Endothelial cell of umbilical vein (primary cell): ENCODE data around the gene DAB2IP. TPM values are rescaled to one million over a fixed set of nuclear protein-coding genes. Genes with fewer than 3 reads are reported as not detected.

Source experiments
- BruUV-seq: library from RNA; stranded (reverse); fragments of 400-500 nt; replicated peaks from 2 replicates; lab custom pipeline; 2021; lab: Mats Ljungman, UMichigan
- CTCF ChIA-PET: fragments of 300-600, 350-600 bp; sonication (Branson Sonifier 250); formaldehyde crosslinking; loops from one replicate; lab custom pipeline; 2021; ENCODE audit warnings: antibody characterized with exemption, inconsistent platforms; lab: Charles Lee
- POLR2A ChIA-PET: fragments of 300-600, 350-600 bp; sonication (Branson Sonifier 250); formaldehyde crosslinking; loops from one replicate; lab custom pipeline; 2021; ENCODE audit warnings: antibody characterized with exemption, inconsistent platforms; lab: Charles Lee
- DNase-seq: peaks from one replicate; pipeline ENCODE4 v3.0.0-alpha.2; 2011; ENCODE audit warnings: low read depth, low spot score
- FAIRE-seq: peaks from 2 replicates; lab custom pipeline; 2011; peaks lifted over from hg19 to GRCh38; lab: Jason Lieb, UNC
- H2AFZ ChIP-seq: 2 replicates; pipeline ENCODE4 v1.6.0; 2012; ENCODE audit warnings: low read depth, low read length, control low read depth, inconsistent platforms
- H3K27ac ChIP-seq: 2 replicates; pipeline ENCODE4 v1.5.1; 2011; ENCODE audit warnings: low read depth, mild to moderate bottlenecking, control low read depth, low read length, moderate library complexity; ENCODE audit not compliant: insufficient read depth
- H3K27me3 ChIP-seq, 2 experiments: 2 replicates each; pipeline versions ENCODE4 v1.6.0 to v1.6.1; 2011; ENCODE audit warnings: low read length in 2 of 2, mixed read lengths in 1 of 2; ENCODE audit not compliant: control insufficient read depth in 2 of 2, insufficient read depth in 2 of 2
- H3K36me3 ChIP-seq, 2 experiments: 2 replicates in 1 of 2; 3 replicates in 1 of 2; pipeline ENCODE4 v1.5.1; 2011; ENCODE audit warnings: low read length in 2 of 2, mild to moderate bottlenecking in 1 of 2, moderate library complexity in 1 of 2; ENCODE audit not compliant: control insufficient read depth in 2 of 2, insufficient read depth in 2 of 2; ENCODE audit errors: extremely low read depth in 1 of 2
- H3K4me1 ChIP-seq: 3 replicates; pipeline ENCODE4 v1.5.1; 2011; ENCODE audit warnings: mild to moderate bottlenecking, low read length; ENCODE audit not compliant: control insufficient read depth, insufficient read depth; ENCODE audit errors: extremely low read depth
- H3K4me2 ChIP-seq: 2 replicates; pipeline ENCODE4 v1.6.1; 2011; ENCODE audit warnings: low read length, control low read depth, mixed read lengths; ENCODE audit not compliant: insufficient read depth
- H3K4me3 ChIP-seq, 3 experiments: fragments of 200-600 bp in 1 of 3; sonication (generic), shearing (Covaris generic) in 1 of 3; replicated peaks in 1 of 3; 2 replicates each; pipeline ENCODE4 v1.5.1; 2011 to 2016; ENCODE audit warnings: control low read depth in 3 of 3, low read length in 3 of 3, mild to moderate bottlenecking in 2 of 3, inconsistent platforms in 1 of 3, low read depth in 1 of 3, moderate library complexity in 1 of 3; ENCODE audit not compliant: insufficient read depth in 1 of 3
- H3K79me2 ChIP-seq: 2 replicates; pipeline ENCODE4 v1.6.0; 2012; ENCODE audit warnings: low read length, inconsistent platforms; ENCODE audit not compliant: control insufficient read depth, insufficient read depth
- H3K9ac ChIP-seq: replicated peaks from 2 replicates; pipeline ENCODE3; 2011; ENCODE audit warnings: low read length, control low read depth; ENCODE audit not compliant: insufficient read depth; ENCODE audit errors: extremely low read depth
- H3K9me1 ChIP-seq: replicated peaks from 3 replicates; pipeline ENCODE4 v1.6.0; 2011; ENCODE audit warnings: mild to moderate bottlenecking, low read length; ENCODE audit not compliant: control insufficient read depth, insufficient read depth; ENCODE audit errors: extremely low read depth
- H3K9me3 ChIP-seq: replicated peaks from 2 replicates; pipeline ENCODE4 v1.5.1; 2012; ENCODE audit warnings: low read length, inconsistent platforms; ENCODE audit not compliant: control insufficient read depth, insufficient read depth
- H4K20me1 ChIP-seq: replicated peaks from 2 replicates; pipeline ENCODE3; 2011; ENCODE audit warnings: mild to moderate bottlenecking, low read length; ENCODE audit not compliant: control insufficient read depth, insufficient read depth; ENCODE audit errors: extremely low read depth
- EZH2 ChIP-seq: IDR thresholded peaks from 2 replicates; pipeline ENCODE4 v1.6.1; 2012; ENCODE audit warnings: borderline replicate concordance, low read depth, mild to moderate bottlenecking, moderate library complexity, low read length, inconsistent platforms; ENCODE audit not compliant: severe bottlenecking
- FOS ChIP-seq: IDR thresholded peaks from 2 replicates; pipeline ENCODE4 v1.6.1; 2011; ENCODE audit warnings: mild to moderate bottlenecking, low read length, moderate library complexity, borderline replicate concordance; ENCODE audit not compliant: insufficient read depth
- GATA2 ChIP-seq: IDR thresholded peaks from 2 replicates; pipeline ENCODE4 v1.7.0; 2011; ENCODE audit warnings: low read depth, mild to moderate bottlenecking, moderate library complexity, mixed read lengths, low read length; ENCODE audit not compliant: insufficient read length, insufficient read depth
- JUN ChIP-seq: IDR thresholded peaks from 2 replicates; pipeline ENCODE4 v1.6.1; 2011; ENCODE audit warnings: borderline replicate concordance, low read depth; ENCODE audit not compliant: insufficient read length, insufficient read depth
- MYC ChIP-seq: IDR thresholded peaks from one replicate; pipeline ENCODE4 v1.6.1; 2011; ENCODE audit warnings: mild to moderate bottlenecking, low read depth, low read length
- POLR2A ChIP-seq: IDR thresholded peaks from 2 replicates; pipeline ENCODE4 v1.6.1; 2012; ENCODE audit warnings: low read depth, mild to moderate bottlenecking, control low read depth, low read length
- POLR2AphosphoS5 ChIP-seq: IDR thresholded peaks from 2 replicates; pipeline ENCODE4 v1.6.1; 2012; ENCODE audit warnings: low read depth, mild to moderate bottlenecking, control low read depth, low read length, moderate library complexity; ENCODE audit not compliant: insufficient read depth
- dilution Hi-C: fragments of 300-500 bp; cut with MboI; formaldehyde crosslinking; loops from one replicate; pipeline ENCODE4 v1.15.0; 2019; ENCODE audit warnings: low sequenced_read_pairs; ENCODE audit not compliant: extremely low pct_ligation_motif_present
- intact Hi-C: fragments of 100-400 bp; cut with micrococcal nuclease; formaldehyde crosslinking; loops from one replicate; pipeline ENCODE4 v1.10.0; 2022
- polyA plus RNA-seq, 4 experiments: library from polyadenylated mRNA; depleted of rRNA in 3 of 4; stranded (reverse) in 3 of 4; unstranded in 1 of 4; fragments of >200 nt; gene quantifications; 2 replicates each; pipeline versions ENCODE4 v1.2.1 to v1.2.3, GENCODE V29; 2011 to 2012; ENCODE audit warnings: missing spikeins in 1 of 4
- total RNA-seq: library from RNA; stranded (reverse); gene quantifications from 2 replicates; pipeline ENCODE4 v1.2.3, GENCODE V29; 2021
- TF ChIP-seq, protein P1 (sequence below), 2 donors: IDR thresholded peaks; 1 replicate in 1 of 2; 2 replicates in 1 of 2; pipeline ENCODE4 v1.5.1; 2011; ENCODE audit warnings: low read length in 2 of 2, mild to moderate bottlenecking in 2 of 2, moderate library complexity in 2 of 2, control low read depth in 1 of 2, inconsistent platforms in 1 of 2, low read depth in 1 of 2; ENCODE audit not compliant: insufficient read depth in 1 of 2; ENCODE audit errors: extremely low read depth in 1 of 2
- TF ChIP-seq, protein P2 (sequence below): IDR thresholded peaks from 2 replicates; pipeline ENCODE4 v1.6.1; 2011; ENCODE audit not compliant: insufficient read depth, insufficient read length

Gene DAB2IP
- total and polyA plus RNA-seq, 2 donors (not counting 3 experiments of a cell fraction or from before 2014, with no cell fraction given), result 29.2 to 53.6 TPM

- H3K36me3 ChIP-seq, result no peaks in the 10 kb centered on the region
- intact Hi-C loops, result no loop called here
- TF ChIP-seq EZH2 (no peak), MYC (no peak)
- H3K4me1 ChIP-seq, result peaks cover 30% of the 10 kb centered on the region
- no peaks in the 10 kb centered on the region for H3K79me2 ChIP-seq
- dilution Hi-C loops, result no loop called here
- H3K9ac ChIP-seq, result no peak overlapping the region
- H3K4me3 ChIP-seq, result no peak overlapping the region
- no peak overlapping the region for H2AFZ ChIP-seq
- H4K20me1 ChIP-seq, result no peaks in the 10 kb centered on the region
- CTCF ChIA-PET, result interaction anchor here (1.2 kb wide), 1 partner anchor 40 kb away, joined by 3 read pairs; no protein-coding TSS in a partner anchor
- DNase-seq (no peak), FAIRE-seq (no peak)
- H3K27me3 ChIP-seq, result no peaks in the 10 kb centered on the region
- no peak overlapping the region for H3K4me2 ChIP-seq
- H3K9me3 ChIP-seq, result no peaks in the 10 kb centered on the region
- no TSS peak for BruUV-seq
- no peaks in the 10 kb centered on the region for H3K9me1 ChIP-seq
- H3K27ac ChIP-seq, result no peak overlapping the region
- POLR2A ChIA-PET, result no interaction called here
Observed at GRCh38 chr9:121655231-121655755, 3.9 kb downstream of the DAB2IP start.

GRCh38 chr9:121656941-121657470 lies 5.6 kb downstream of the DAB2IP start:
- Histone ChIP-seq H3K27ac (no peak overlapping the region), H3K4me3 (no peak overlapping the region), H3K9me3 (no peaks in the 10 kb centered on the region), H3K79me2 (no peaks in the 10 kb centered on the region), H3K9ac (no peak overlapping the region), H3K4me2 (no peak overlapping the region), H3K4me1 (peaks cover 20% of the 10 kb centered on the region), H4K20me1 (no peaks in the 10 kb centered on the region), H2AFZ (no peak overlapping the region), H3K27me3 (no peaks in the 10 kb centered on the region), H3K9me1 (no peaks in the 10 kb centered on the region), H3K36me3 (no peaks in the 10 kb centered on the region)
- DNase-seq (no peak), FAIRE-seq (no peak)
- ChIA-PET CTCF (interaction anchor here (0.8 to 1.9 kb wide), 7 partner anchors 10 to 111 kb away, joined by 3 to 9 read pairs (median 5); no protein-coding TSS in a partner anchor), POLR2A (no interaction called here)
- intact Hi-C loops, result no loop called here
- no peak for TF ChIP-seq POLR2A
- no peak for TF ChIP-seq MYC
- TF ChIP-seq POLR2AphosphoS5, result no peak
- TF ChIP-seq, protein P1, sequence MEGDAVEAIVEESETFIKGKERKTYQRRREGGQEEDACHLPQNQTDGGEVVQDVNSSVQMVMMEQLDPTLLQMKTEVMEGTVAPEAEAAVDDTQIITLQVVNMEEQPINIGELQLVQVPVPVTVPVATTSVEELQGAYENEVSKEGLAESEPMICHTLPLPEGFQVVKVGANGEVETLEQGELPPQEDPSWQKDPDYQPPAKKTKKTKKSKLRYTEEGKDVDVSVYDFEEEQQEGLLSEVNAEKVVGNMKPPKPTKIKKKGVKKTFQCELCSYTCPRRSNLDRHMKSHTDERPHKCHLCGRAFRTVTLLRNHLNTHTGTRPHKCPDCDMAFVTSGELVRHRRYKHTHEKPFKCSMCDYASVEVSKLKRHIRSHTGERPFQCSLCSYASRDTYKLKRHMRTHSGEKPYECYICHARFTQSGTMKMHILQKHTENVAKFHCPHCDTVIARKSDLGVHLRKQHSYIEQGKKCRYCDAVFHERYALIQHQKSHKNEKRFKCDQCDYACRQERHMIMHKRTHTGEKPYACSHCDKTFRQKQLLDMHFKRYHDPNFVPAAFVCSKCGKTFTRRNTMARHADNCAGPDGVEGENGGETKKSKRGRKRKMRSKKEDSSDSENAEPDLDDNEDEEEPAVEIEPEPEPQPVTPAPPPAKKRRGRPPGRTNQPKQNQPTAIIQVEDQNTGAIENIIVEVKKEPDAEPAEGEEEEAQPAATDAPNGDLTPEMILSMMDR (IDR thresholded peaks at IDR 0.05; ENCODE audit: extremely low read depth in 1 of 2, insufficient read depth in 1 of 2, low read depth in 1 of 2, low read length in 2 of 2), result no peak
- TF ChIP-seq FOS, result no peak
- TF ChIP-seq JUN, result no peak
- TF ChIP-seq EZH2, result no peak
- no peak for TF ChIP-seq GATA2
- TF ChIP-seq, protein P2, sequence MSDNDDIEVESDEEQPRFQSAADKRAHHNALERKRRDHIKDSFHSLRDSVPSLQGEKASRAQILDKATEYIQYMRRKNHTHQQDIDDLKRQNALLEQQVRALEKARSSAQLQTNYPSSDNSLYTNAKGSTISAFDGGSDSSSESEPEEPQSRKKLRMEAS, result no peak
- dilution Hi-C loops, result no loop called here
- BruUV-seq, result no TSS peak
